SJSA1 (cell line): Measurements from ENCODE around the gene UBE2V1. TPM values are rescaled to one million over a fixed set of nuclear protein-coding genes. Genes with fewer than 3 reads are reported as not detected.
A peak's percentile ranks its signal among the peaks of the same experiment; 100 is the strongest.
"Not testable (repeated sequence)": the region's sequence is repeated elsewhere in the genome, so short reads cannot be mapped to it uniquely, and the experiment has no call there.

Source experiments
- DNase-seq, 2 experiments: peaks; one replicate each; pipeline ENCODE4 v3.0.0-alpha.2; 2015 to 2020; ENCODE audit warnings: low spot score in 2 of 2, low read depth in 1 of 2
- H3K27ac ChIP-seq: fragments of 250-450 bp; sonication (Bioruptor Pico); 2 replicates; pipeline ENCODE4 v1.5.1; 2020; ENCODE audit warnings: mild to moderate bottlenecking, moderate library complexity
- H3K27me3 ChIP-seq: fragments of 250-450 bp; sonication (Bioruptor Pico); replicated peaks from 2 replicates; pipeline ENCODE4 v1.5.1; 2020; ENCODE audit warnings: mild to moderate bottlenecking, moderate library complexity
- H3K36me3 ChIP-seq: fragments of 250-450 bp; sonication (Bioruptor Pico); 2 replicates; pipeline ENCODE4 v1.5.1; 2020; ENCODE audit warnings: mild to moderate bottlenecking
- H3K4me1 ChIP-seq: fragments of 250-450 bp; sonication (Bioruptor Pico); replicated peaks from 2 replicates; pipeline ENCODE4 v1.6.1; 2021; ENCODE audit warnings: mild to moderate bottlenecking
- H3K4me3 ChIP-seq: fragments of 250-450 bp; sonication (Bioruptor Pico); 2 replicates; pipeline ENCODE4 v1.5.1; 2020; ENCODE audit warnings: mild to moderate bottlenecking
- H3K9me3 ChIP-seq: fragments of 250-450 bp; sonication (Bioruptor Pico); replicated peaks from 2 replicates; pipeline ENCODE4 v1.5.1; 2020; ENCODE audit warnings: mild to moderate bottlenecking
- total RNA-seq: library from RNA; depleted of rRNA; stranded (reverse); fragments of >200 nt; shearing (Covaris generic); gene quantifications from 2 replicates; pipeline ENCODE4 v1.2.3, GENCODE V29; 2014

The UBE2V1 gene
- total RNA-seq, 1 experiment from 2014 or later = 51.1 TPM

DNA sequence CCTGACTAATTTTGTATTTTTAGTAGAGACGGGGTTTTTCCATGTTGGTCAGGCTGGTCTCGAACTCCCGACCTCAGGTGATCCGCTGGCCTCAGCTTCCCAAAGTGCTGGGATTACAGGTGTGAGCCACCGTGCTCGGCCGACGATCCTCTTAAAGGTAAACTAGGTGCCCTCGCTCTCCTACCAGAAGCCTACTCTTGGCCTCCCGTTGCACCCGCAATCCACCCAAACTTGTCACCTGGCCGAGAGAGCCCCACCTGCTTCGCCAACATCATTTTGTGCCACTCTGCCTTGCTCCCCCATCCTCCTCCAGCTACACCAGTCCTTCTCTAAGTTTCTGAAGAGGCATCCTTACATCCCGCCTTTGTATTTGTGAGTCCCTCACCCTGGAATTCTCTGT, 10.4 kb downstream of the UBE2V1 start:
- not testable (repeated sequence) for H3K4me3 ChIP-seq

DNA sequence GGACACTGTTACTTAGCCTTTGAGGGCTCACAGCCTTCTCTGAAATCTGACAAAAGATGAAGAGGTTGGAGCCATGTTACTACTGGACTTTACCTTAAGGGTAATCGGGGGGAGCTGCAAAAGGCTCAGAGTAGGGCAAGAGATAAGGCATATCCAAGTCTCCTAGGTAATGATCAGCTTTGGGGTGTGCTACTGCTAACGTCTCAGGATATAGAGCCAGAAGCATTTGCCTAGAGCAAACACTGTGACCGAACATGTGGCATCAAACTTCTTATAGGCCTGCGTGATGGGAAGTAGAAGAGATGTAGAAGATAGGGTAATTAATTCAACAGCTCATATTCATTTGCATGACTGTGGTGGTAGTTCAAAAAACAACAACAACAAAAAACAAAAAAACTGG, 11.1 kb downstream of the UBE2V1 start:
- peaks cover 22% of the 10 kb centered on the region for H3K4me1 ChIP-seq

More for the DNA sequence above, 10.4 kb downstream of the UBE2V1 start:
- H3K36me3 ChIP-seq = peaks cover 46% of the 10 kb centered on the region
- peaks cover 28% of the 10 kb centered on the region for H3K4me1 ChIP-seq
- DNase-seq, H3K27me3 ChIP-seq, H3K9me3 ChIP-seq: not testable (repeated sequence)
- peak overlapping the region; percentile 63 for H3K27ac ChIP-seq

DNA sequence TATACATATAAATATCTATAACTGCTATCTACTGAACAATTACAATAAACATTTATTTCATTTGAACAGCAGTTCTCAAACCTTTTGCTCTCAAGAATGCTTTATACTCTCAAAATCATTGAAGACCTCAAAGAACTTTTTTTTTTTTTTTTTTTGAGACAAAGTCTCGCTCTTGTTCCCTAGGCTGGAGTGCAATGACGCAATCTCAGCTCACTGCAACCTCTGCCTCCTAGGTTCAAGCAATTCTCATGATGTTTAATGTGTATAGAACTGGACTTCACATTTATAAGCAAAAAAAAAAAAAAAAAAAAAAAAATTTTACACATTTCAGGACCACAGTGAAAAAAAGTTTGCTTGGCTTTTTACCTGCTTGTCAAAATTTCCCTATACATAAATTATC, 11.7 kb downstream of the UBE2V1 start:
- Histone ChIP-seq H3K27me3 (no peaks in the 10 kb centered on the region), H3K4me1 (peaks cover 20% of the 10 kb centered on the region), H3K9me3 (no peaks in the 10 kb centered on the region), H3K36me3 (peaks cover 58% of the 10 kb centered on the region), H3K4me3 (no peak overlapping the region), H3K27ac (no peak overlapping the region)
- no peak for DNase-seq

More for the DNA sequence above, 11.1 kb downstream of the UBE2V1 start:
- Histone ChIP-seq H3K4me3 (no peak overlapping the region), H3K27me3 (no peaks in the 10 kb centered on the region), H3K27ac (no peak overlapping the region), H3K9me3 (no peaks in the 10 kb centered on the region), H3K36me3 (peaks cover 52% of the 10 kb centered on the region)
- no peak for DNase-seq

DNA sequence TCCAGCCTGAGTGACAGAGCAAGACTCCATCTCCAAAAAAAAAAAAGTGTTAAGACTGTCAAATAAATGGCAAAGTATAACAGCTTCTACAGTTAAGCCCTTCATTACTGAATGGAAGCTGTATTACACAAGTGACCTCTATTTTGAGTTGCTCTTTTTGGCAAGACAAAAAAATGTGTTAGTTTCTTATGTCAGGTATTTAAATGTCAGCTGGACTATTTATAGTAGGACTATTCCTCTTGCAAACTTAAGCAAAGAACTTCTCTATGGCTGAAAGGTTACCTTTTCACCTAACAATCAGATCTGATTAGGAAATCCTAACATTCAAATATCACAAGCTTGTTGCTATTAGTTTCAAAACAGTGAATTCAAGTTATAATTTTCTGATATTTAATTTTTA, 12.4 kb downstream of the UBE2V1 start:
- DNase-seq = no peak
- peaks cover 20% of the 10 kb centered on the region for H3K4me1 ChIP-seq
- no peaks in the 10 kb centered on the region for H3K9me3 ChIP-seq
- no peaks in the 10 kb centered on the region for H3K27me3 ChIP-seq
- no peak overlapping the region for H3K4me3 ChIP-seq
- H3K36me3 ChIP-seq = peaks cover 65% of the 10 kb centered on the region
- no peak overlapping the region for H3K27ac ChIP-seq

DNA sequence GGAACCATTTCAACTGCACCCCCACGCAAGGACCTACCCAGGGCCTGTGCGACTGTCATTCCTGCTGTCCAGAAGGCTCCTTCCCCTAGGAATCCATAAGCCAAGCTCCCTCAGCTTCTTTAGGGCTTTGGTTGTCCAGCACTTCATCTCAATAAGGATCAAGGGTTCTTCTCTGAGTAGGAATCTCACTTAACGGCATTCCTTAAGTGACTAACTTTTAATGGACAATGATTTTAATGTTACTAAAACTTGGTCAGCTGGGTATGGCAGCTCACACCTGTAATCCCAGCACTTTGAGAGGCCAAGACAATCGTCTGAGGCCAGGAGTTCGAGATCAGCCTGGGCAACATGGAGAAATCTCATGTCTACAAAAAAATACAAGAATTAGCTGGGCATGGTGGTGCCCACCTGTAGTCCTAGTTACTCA, 13.4 kb downstream of the UBE2V1 start:
- no peaks in the 10 kb centered on the region for H3K9me3 ChIP-seq
- H3K27me3 ChIP-seq = no peaks in the 10 kb centered on the region
- H3K27ac ChIP-seq = no peak overlapping the region
- DNase-seq = no peak
- no peak overlapping the region for H3K4me3 ChIP-seq
- H3K4me1 ChIP-seq = peaks cover 20% of the 10 kb centered on the region
- H3K36me3 ChIP-seq = peaks cover 70% of the 10 kb centered on the region

DNA sequence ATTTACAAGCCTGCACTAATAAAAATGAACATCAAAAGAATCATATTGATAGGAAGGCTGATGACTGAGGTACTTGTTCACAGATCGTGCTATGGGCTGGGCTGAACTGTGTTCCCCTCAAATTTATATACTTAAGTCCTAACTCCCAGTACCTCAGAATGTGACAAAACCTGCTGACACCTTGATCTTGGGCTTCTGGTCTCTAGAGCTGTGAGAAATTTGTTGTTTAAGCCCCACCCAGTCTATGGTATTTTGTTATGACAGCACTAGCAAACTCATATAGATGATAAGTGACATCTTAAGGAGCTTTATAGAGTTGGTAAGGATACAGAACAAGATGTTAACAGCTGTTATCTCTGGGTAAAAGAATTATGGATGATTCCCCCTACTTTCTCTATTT, 13.8 kb downstream of the UBE2V1 start:
- H3K9me3 ChIP-seq = no peaks in the 10 kb centered on the region
- H3K27ac ChIP-seq = no peak overlapping the region
- no peaks in the 10 kb centered on the region for H3K27me3 ChIP-seq
- no peak overlapping the region for H3K4me3 ChIP-seq
- no peak for DNase-seq
- peaks cover 18% of the 10 kb centered on the region for H3K4me1 ChIP-seq
- H3K36me3 ChIP-seq = peaks cover 74% of the 10 kb centered on the region

DNA sequence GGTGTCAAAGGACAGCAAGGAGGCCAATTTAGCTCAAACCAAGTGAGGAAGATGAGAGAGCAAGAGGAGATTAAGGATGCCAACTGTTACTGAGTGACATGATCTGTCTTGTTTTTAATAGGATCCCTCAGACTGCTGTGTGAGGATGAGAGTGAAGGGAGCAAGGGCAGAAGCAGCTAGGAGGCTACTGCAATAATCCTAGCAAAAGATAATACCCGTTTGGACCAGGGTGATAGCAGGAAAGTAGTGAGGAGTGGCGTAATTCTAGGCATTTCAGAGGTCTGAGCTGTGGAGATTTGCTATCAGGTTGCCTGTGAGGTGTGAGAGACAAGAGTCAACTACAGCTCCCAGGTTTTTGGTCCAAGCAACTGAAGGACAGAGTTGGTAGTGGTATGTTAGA, 14.7 kb downstream of the UBE2V1 start:
- H3K4me3 ChIP-seq = no peak overlapping the region
- no peak for DNase-seq
- peaks cover 79% of the 10 kb centered on the region for H3K36me3 ChIP-seq
- H3K9me3 ChIP-seq = no peaks in the 10 kb centered on the region
- no peaks in the 10 kb centered on the region for H3K27me3 ChIP-seq
- peaks cover 13% of the 10 kb centered on the region for H3K4me1 ChIP-seq
- H3K27ac ChIP-seq = no peak overlapping the region

DNA sequence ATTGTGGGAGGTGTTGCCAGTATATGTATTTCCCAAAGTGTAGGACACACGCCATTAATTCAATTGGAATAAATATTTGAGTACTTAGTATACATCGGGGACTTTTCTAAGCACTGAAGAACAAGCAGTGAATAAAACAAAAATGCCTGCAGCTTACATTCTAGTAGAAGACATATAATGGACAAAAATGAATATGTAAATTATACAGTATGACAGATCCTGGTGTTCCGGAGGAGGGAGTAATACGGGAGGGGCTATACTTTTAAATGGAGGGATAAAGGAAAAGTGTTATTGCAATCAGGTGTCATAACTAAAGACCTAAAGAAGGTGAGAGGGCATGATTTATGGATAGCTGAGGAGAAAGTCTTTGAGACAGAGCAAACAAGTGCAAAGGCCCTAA, 15.1 kb downstream of the UBE2V1 start:
- no peak for DNase-seq
- H3K9me3 ChIP-seq = no peaks in the 10 kb centered on the region
- H3K36me3 ChIP-seq = peaks cover 79% of the 10 kb centered on the region
- no peaks in the 10 kb centered on the region for H3K27me3 ChIP-seq
- H3K4me1 ChIP-seq = peaks cover 13% of the 10 kb centered on the region
- H3K4me3 ChIP-seq = no peak overlapping the region
- no peak overlapping the region for H3K27ac ChIP-seq

DNA sequence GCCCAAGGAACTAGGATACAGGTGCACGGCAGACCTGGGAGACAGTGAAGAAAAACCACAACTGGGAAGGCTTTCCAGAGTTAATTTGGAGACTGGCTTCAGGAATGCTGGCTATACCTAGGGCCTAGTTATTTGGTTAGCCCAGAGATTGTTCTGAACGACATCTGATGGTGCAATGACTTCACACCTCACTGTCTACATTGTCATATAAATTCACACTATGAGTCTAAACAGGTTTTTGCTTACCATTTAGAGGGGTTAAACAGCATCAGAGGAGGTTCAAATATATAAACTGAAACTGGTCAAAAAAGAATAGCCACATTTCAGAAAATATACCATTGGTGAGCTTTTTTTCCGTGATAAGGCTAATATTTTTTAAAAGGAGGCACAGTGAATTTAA, 16.7 kb downstream of the UBE2V1 start:
- H3K27ac ChIP-seq = no peak overlapping the region
- H3K4me3 ChIP-seq = no peak overlapping the region
- no peak for DNase-seq
- H3K27me3 ChIP-seq = no peaks in the 10 kb centered on the region
- peaks cover 17% of the 10 kb centered on the region for H3K4me1 ChIP-seq
- H3K36me3 ChIP-seq = peaks cover 81% of the 10 kb centered on the region
- H3K9me3 ChIP-seq = no peaks in the 10 kb centered on the region

DNA sequence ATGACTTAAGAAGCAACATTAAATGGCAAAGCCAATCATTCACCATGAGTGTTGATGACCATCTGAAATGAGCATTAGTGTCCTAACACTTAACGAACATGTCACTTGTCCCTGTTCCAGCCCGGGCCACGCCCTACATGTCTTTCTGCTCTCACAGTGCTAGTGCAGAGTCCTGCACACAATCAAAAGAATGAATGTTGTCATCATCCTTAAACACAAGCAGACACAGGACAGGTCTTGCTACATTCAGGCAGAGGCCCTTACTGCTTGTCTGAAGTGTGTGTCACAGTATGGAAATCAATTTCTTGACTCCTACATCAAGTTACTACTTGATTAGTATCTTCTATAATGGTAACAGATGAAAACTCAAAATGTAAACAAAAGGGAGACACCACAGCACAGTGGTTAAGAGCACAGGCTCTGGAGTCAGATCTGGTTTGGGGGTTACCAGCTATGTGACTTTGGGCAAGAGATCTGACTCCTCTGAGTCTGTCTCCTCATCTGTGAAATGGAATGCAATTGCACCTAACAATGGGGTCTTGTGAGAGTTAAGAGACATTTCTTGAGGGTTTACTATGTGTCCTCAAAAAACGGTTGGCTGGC, 17.4 kb downstream of the UBE2V1 start:
- no peak for DNase-seq
- peaks cover 86% of the 10 kb centered on the region for H3K36me3 ChIP-seq
- no peak overlapping the region for H3K4me3 ChIP-seq
- peaks cover 17% of the 10 kb centered on the region for H3K4me1 ChIP-seq
- H3K9me3 ChIP-seq = no peaks in the 10 kb centered on the region
- H3K27me3 ChIP-seq = no peaks in the 10 kb centered on the region
- no peak overlapping the region for H3K27ac ChIP-seq

DNA sequence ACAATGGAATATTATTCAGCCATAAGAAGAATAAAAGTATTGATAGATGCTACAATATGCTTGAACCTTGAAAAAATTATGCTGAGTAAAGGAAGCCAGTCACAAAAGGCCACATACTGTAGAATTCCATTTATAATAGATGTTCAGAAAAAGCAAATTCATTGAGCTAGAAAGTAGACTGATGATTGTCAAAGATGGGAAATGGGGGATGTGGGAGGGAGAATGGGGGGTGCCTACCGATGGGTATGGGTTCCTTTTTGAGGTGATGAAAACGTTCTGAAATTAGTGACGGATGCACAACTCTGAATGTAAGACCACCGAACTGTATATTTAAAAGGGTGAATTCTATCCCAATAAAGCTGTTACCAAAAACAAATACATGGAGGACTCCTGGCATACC, 18.4 kb downstream of the UBE2V1 start:
- Histone ChIP-seq H3K9me3 (no peaks in the 10 kb centered on the region), H3K36me3 (peaks cover 91% of the 10 kb centered on the region), H3K27me3 (no peaks in the 10 kb centered on the region), H3K4me3 (no peak overlapping the region), H3K4me1 (peaks cover 17% of the 10 kb centered on the region), H3K27ac (no peak overlapping the region)
- DNase-seq = no peak

DNA sequence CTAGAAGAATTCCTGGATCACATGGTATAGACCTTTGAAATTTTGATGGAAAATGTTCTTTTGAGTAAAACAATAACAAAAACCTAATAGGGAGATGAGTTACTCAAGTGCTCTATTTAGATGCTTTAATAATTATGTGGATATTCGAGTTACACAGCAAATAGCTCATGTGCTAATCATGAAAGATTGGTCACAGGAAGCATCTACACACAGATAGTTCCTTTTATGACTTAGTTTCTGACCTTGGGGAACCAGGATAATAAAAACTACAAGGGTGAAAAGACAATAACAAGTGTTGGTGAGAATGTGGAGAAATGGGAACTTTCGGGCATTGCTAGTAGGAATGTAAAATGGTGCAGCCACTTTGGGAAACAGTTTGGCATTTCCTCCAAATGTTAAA, 19.7 kb downstream of the UBE2V1 start:
- no peak overlapping the region for H3K27ac ChIP-seq
- H3K27me3 ChIP-seq = no peaks in the 10 kb centered on the region
- H3K36me3 ChIP-seq = peaks cover 89% of the 10 kb centered on the region

DNA sequence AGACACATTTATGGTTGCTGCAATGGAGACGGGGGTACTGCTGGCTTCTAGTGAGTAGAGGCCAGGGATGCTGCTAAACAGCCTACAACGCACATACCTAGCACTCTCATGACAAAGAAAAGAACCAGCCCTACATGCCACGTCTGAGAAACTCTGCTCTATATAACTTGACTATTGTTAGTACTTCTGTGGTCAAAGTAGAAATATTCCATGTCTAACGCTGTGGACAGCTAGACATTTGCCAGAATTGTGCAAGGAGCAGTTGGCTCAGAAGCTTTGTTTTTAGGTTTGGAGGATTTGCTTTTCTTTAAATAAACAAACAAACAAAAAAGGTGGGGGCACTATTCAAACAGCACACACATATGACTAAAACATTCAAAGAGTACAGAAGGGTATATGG, 20.5 kb downstream of the UBE2V1 start:
- no peak for DNase-seq
- no peak overlapping the region for H3K4me3 ChIP-seq
- peaks cover 86% of the 10 kb centered on the region for H3K36me3 ChIP-seq
- H3K27me3 ChIP-seq = no peaks in the 10 kb centered on the region
- no peaks in the 10 kb centered on the region for H3K9me3 ChIP-seq
- peaks cover 17% of the 10 kb centered on the region for H3K4me1 ChIP-seq
- H3K27ac ChIP-seq = no peak overlapping the region; the same call in 1 of the 2 replicates

More for the DNA sequence above, 19.7 kb downstream of the UBE2V1 start:
- no peak for DNase-seq
- Histone ChIP-seq H3K9me3 (no peaks in the 10 kb centered on the region), H3K4me1 (peaks cover 17% of the 10 kb centered on the region), H3K4me3 (no peak overlapping the region)

DNA sequence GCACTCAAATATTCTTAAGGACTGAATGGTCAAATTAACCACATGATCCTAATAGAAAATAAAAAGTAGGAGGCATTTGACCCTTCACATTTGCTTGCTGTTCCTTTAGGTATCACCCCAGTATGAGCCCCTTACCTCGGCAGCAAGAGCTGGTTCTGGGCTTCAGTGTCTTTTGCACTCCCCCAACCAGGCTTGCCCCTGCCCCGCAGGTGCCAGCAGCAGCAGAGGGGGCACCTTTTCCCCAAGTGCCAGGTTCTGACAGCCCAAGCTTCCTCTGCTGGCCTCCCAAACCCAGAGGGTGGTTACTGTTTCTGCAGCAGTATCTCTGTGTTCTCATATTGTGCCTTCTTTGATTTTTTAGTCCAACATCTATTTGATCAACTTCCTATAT, 23.2 kb downstream of the UBE2V1 start:
- no peaks in the 10 kb centered on the region for H3K27me3 ChIP-seq
- H3K4me1 ChIP-seq = peaks cover 35% of the 10 kb centered on the region
- no peaks in the 10 kb centered on the region for H3K9me3 ChIP-seq
- H3K36me3 ChIP-seq = peaks cover 60% of the 10 kb centered on the region
- no peak overlapping the region for H3K4me3 ChIP-seq
- no peak for DNase-seq
- no peak overlapping the region for H3K27ac ChIP-seq
